Transverse colon (tissue), 4 donors: ENCODE data around the gene PRPS1.

Experiments
- EP300 ChIP-seq: sonication (generic); formaldehyde crosslinking; IDR thresholded peaks from one replicate; pipeline ENCODE4 v1.6.1; 2017; ENCODE audit warnings: antibody characterized with exemption, low read depth
- POLR2A ChIP-seq: fragments of 450-650 bp; IDR thresholded peaks from one replicate; pipeline ENCODE4 v1.6.1; 2016; ENCODE audit warnings: antibody characterized with exemption, mild to moderate bottlenecking, moderate library complexity
- POLR2AphosphoS5 ChIP-seq, 3 donors: sonication (generic); formaldehyde crosslinking; IDR thresholded peaks; one replicate each; pipeline ENCODE4 v1.6.1; 2016; ENCODE audit warnings: antibody characterized with exemption in 3 of 3
- TF ChIP-seq, protein P1 (sequence below), 5 experiments: fragments of 200-600 bp in 3 of 5; fragments of 450-650 bp in 2 of 5; sonication (generic) in 3 of 5; IDR thresholded peaks; 1 replicate in 2 of 5; 2 replicates in 3 of 5; pipeline ENCODE4 v1.5.1; 2016 to 2017; ENCODE audit warnings: antibody characterized with exemption in 5 of 5, inconsistent platforms in 3 of 5, mild to moderate bottlenecking in 2 of 5, moderate library complexity in 1 of 5

- TF ChIP-seq, protein P1, sequence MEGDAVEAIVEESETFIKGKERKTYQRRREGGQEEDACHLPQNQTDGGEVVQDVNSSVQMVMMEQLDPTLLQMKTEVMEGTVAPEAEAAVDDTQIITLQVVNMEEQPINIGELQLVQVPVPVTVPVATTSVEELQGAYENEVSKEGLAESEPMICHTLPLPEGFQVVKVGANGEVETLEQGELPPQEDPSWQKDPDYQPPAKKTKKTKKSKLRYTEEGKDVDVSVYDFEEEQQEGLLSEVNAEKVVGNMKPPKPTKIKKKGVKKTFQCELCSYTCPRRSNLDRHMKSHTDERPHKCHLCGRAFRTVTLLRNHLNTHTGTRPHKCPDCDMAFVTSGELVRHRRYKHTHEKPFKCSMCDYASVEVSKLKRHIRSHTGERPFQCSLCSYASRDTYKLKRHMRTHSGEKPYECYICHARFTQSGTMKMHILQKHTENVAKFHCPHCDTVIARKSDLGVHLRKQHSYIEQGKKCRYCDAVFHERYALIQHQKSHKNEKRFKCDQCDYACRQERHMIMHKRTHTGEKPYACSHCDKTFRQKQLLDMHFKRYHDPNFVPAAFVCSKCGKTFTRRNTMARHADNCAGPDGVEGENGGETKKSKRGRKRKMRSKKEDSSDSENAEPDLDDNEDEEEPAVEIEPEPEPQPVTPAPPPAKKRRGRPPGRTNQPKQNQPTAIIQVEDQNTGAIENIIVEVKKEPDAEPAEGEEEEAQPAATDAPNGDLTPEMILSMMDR (IDR thresholded peaks at IDR 0.05): no peak
- TF ChIP-seq POLR2AphosphoS5 (IDR thresholded peaks at IDR 0.05): no peak
- TF ChIP-seq POLR2A: no peak
- TF ChIP-seq EP300: no peak
These were observed 4.0 kb downstream of the PRPS1 start for GRCh38 chrX:107632346-107632745.
